ENCODE data around the gene DSCAML1.

Gene DSCAML1

GRCh38 chr11:117719480-117719879, 77.5 kb downstream of the DSCAML1 start:
- no peak for DNase-seq

- no peak for DNase-seq
Observed at GRCh38 chr11:117717485-117718314, 79.3 kb downstream of the DSCAML1 start.

DNA sequence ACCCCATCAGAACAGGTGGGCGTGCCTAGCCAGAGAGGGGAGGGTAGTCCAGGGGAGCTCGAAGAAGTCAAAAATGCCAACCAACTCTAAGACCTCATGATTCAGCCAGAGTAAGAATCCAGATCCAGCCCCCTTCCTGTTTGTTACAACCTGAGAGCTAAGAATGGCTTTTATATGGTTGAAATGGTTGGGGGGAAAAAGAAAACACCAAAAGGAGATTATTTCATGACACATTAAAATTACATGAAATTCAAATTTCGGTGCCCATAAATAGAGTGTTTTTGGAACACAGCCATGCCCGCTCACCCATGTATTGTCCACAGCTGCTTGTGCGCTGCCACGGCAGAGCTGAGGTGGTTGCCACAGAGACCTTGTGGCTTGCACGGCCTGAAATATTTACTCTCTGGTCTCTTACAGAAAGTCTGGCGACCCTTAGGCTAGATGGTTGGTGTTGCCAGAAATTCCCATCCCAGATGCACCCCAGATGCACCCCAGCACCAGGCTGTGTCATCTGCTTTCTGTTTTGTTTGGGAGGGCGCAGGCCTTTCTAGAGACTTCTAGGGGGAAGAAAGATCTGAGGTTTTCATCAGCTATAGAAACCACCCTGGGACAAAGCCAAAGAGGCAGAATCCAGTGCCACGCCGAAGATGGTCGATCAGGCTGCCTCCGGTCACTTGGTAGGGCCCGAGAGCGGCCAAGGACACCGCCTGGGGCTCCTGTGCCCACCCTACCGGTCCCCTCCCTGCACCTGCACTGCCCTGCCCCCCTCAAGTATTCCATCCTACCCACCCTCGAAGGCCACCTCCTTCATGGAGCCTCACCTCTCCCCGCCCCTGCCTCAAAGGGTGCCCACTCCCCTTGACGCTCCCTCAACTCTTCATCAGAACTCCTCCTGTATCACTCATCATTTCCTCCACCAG, 80.2 kb downstream of the DSCAML1 start:
- DNase-seq: no peak

- no peak for DNase-seq
Observed at GRCh38 chr11:117715801-117716200, 81.2 kb downstream of the DSCAML1 start.

DNA sequence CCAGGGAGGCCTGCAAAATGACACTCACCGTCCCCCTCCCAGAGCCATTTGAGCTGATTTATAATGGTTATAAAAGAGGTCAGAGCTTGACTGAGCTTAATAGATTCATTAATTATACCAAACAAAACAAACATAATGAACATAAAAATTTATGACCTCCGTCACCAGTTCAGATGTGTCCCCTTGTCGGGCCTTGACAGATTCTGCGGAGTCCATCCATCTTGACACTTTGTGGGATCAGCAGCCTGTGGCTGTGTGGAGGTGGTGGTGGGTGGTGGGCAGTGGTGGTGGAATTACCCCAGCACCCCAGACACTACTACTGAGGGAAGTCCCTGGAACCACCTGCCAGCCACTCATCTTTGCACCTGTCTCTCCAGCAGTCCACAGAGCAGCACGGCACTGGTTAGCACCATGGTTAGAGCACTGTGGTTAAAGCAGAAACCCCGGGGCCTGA, 83.5 kb downstream of the DSCAML1 start:
- no peak for DNase-seq

- DNase-seq: no peak
Observed at GRCh38 chr11:117712530-117712929, 84.5 kb downstream of the DSCAML1 start.

- DNase-seq: no peak
Observed at GRCh38 chr11:117711331-117711730, 85.7 kb downstream of the DSCAML1 start.

GRCh38 chr11:117710211-117710610, 86.8 kb downstream of the DSCAML1 start:
- no peak for DNase-seq

DNA sequence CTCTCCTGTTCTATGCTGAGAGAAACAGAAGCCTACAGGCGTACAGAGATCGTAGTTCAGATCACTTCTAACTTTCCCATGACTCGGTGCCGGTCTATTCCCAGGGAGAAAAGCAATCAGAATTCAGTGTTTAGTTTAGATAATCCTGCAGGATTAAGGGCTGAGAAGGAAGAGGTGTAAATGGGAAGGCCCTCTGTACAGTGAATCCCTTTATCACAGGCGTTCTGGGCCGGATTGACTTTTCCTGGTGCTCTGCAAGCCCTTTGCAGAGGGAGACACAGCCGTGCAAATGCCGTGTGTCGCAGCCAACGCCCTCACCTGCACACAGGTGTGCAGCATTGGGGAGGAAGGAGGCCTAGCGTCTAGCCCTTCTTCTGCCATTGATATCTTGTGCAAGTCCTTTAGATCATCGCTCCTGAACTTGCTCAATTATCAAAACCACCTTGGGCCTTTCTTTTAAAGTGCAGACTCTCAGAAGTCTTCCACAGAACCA, 90.6 kb downstream of the DSCAML1 start:
- DNase-seq: no peak

DNA sequence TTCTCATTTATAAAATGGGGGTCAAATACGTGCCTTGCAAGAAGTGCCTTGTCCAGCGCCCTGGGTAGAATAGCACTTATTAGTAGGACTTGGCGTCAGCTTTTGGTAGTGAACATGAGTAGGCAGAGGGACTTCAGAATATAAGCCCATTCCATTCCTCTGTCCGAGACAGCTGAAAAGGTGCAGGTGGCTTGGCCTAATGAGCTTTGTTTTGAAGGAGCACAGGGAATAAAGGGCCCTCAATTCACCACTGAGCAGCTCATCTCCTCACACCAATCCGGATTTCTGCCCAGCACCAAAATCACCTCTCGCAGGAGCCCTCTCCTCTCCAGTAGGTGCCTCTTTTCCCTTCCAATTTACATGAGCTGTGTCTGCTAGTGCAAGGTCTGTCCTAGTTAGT, 91.2 kb downstream of the DSCAML1 start:
- no peak for DNase-seq

DNA sequence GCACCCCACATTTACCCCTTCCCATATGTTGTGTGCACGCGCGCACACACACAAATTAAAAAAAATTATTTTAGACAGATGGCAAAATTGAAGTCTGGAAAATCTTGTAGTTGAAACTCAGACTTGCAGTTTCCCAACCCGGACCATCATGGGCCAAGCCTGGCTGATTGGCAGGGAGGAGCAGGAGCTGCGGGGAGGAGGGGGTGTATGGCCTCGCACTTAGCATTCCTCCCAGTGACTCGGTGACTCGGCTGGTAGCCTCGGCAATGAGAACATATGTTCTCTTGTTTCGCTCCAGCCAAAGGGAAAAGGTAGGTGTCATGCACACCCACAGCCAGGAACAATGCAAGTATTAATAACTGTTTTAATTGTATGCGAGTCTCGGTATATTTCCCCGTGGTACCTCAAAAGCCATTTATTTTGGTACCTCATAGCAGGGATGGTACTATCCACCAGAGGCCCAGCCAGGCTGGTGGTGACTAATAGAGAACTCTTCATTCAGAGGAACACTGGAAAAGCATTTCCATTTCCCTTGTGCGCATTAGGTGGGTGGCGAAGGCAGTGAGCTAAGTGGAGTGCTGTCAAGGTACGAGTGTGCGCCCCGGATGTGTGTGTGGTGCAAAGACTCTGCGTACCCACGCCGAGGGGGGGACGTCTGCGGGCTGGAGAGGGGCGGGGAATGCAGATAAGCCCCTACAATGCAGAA, 92.5 kb downstream of the DSCAML1 start:
- DNase-seq: no peak

GRCh38 chr11:117702946-117703598, 93.9 kb downstream of the DSCAML1 start:
- no peak for DNase-seq

- DNase-seq: no peak
Observed at GRCh38 chr11:117701781-117702180, 95.2 kb downstream of the DSCAML1 start.

GRCh38 chr11:117700551-117700950, 96.5 kb downstream of the DSCAML1 start:
- no peak for DNase-seq

DNA sequence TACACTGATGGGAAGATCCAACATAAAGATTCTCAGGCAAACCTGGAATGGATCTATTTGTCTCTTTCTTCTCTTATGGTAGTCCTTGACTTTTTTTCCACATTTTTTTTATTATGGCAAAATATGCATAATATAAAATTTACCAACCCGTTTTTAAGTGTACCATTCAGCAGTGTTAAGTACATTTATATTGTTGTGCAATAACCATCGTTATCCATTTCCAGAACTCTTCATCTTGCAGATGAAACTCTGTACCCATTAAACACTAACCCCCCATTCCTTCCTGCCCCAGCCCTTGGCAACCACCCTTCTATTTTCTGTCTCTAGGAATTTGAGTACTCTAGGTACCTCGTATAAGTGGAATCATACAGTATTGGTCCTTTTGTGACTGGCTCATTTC, 99.7 kb downstream of the DSCAML1 start:
- no peak for DNase-seq

DNA sequence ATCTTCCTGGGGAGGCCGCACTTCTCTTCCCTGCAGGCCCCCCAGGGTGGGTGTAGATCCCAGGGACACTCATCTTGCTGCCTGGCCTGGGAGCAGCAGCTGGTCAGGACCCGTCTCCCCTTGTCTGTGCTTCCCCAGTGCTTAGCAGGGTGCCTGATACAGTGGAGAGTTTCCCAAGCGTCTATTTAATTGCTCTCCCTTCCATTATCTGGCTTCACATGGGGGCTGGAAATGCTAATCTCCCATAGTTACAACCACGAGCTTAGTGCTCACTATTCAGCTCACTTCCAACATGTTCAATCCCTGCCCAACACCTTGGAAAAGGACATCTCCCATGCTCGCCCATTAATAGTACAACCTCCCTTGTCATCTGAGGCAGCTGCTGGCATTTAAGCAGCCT, 100.5 kb downstream of the DSCAML1 start:
- DNase-seq: no peak

GRCh38 chr11:117693344-117693743, 103.7 kb downstream of the DSCAML1 start:
- DNase-seq: no peak

GRCh38 chr11:117691516-117691915, 105.5 kb downstream of the DSCAML1 start:
- no peak for DNase-seq

- no peak for DNase-seq
Observed at GRCh38 chr11:117691218-117691514, 105.8 kb downstream of the DSCAML1 start.

DNA sequence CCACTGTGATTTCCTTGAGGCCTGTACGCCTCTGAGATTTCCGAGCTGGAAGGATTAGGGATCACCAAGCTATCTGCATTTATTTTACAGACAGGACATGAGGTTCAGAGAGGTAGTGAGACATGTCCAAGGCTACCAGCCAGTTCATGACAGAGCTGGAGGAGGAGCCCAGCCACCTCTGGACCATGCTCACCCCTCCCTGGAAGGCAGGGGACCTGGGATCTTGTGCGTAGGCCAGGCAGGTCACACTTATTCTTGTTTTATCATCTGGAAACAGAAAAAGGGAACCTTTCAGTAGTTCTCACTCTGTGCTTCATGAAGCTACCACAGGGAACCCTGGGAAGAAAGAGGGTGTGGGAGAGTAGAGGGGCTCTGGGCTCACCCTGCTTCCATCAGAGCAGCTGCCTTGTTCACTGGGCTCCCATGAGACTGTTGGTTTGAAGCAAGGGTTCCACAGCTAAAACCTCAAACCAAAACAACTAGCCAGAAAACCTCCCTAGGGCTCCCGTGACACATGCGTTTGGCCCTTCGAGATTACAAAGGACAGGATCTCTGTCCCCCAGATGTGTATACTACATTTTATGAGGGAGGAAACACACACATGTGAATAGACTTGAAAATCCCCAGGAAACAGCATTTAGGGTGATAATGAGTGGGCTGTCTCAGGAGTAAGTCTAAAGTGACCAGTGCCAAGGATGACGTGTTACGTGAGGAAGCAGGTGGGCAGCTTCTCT, 106.4 kb downstream of the DSCAML1 start:
- DNase-seq: no peak

- no peak for DNase-seq
Observed at GRCh38 chr11:117688255-117688797, 108.7 kb downstream of the DSCAML1 start.

GRCh38 chr11:117687776-117688175, 109.2 kb downstream of the DSCAML1 start:
- DNase-seq: no peak
